ENCODE measurements around the gene PTPRN2. TPM values are rescaled to one million over a fixed set of nuclear protein-coding genes. Genes with fewer than 3 reads are reported as not detected.

PTPRN2 gene
- total RNA-seq, 1 experiment from 2014 or later, result 2.1 TPM

GRCh38 chr7:158371856-158372255, 215.8 kb downstream of the PTPRN2 start:
- Histone ChIP-seq H3K4me2 (ENCODE audit: low read length) (no peak overlapping the region), H3K27ac (ENCODE audit: low read depth, low read length) (no peak overlapping the region), H3K27me3 (ENCODE audit: insufficient read depth, low read length) (peaks cover 14% of the 10 kb centered on the region), H3K4me1 (ENCODE audit: control insufficient read depth in 1 of 2, insufficient read depth in 2 of 2, low read length in 2 of 2) (no peaks in the 10 kb centered on the region), H3K9me3 (ENCODE audit: control insufficient read depth in 1 of 2, insufficient read depth in 1 of 2, low read depth in 1 of 2, low read length in 2 of 2) (no peaks in the 10 kb centered on the region), H3K79me2 (ENCODE audit: insufficient read depth, low read length) (no peaks in the 10 kb centered on the region), H3K9me2 (ENCODE audit: insufficient read depth) (no peaks in the 10 kb centered on the region), H2AFZ (ENCODE audit: low read depth, low read length, poor library complexity, severe bottlenecking) (no peak overlapping the region), H3K9ac (ENCODE audit: low read length) (no peak overlapping the region), H3K4me3 (replicated peaks in 1 of 2; ENCODE audit: low read depth in 1 of 2, low read length in 2 of 2) (no peak overlapping the region), H3K36me3 (ENCODE audit: control insufficient read depth in 1 of 2, insufficient read depth in 2 of 2, low read length in 2 of 2) (no peaks in the 10 kb centered on the region), H4K20me1 (ENCODE audit: insufficient read depth) (no peaks in the 10 kb centered on the region)
- BruUV-seq (replicated peaks), result no TSS peak
- CTCF ChIA-PET, result no interaction called here
- no peak for ATAC-seq
- intact Hi-C loops (cut with micrococcal nuclease), result no loop called here
- TF ChIP-seq ATF3 (IDR thresholded peaks at IDR 0.05) (no peak), JUND (IDR thresholded peaks at IDR 0.05) (no peak), MAX (IDR thresholded peaks at IDR 0.05) (no peak), FOSL1 (IDR thresholded peaks at IDR 0.05; ENCODE audit: low read depth) (no peak), POLR2AphosphoS5 (IDR thresholded peaks at IDR 0.05; ENCODE audit: low read depth, low read length) (no peak), SP1 (IDR thresholded peaks at IDR 0.05; ENCODE audit: low read depth) (no peak), EGR1 (IDR thresholded peaks at IDR 0.05; ENCODE audit: low read depth) (no peak), POLR2A (IDR thresholded peaks at IDR 0.05; ENCODE audit: borderline replicate concordance, extremely low read depth, insufficient read depth, insufficient read length) (no peak), SRF (IDR thresholded peaks at IDR 0.05; ENCODE audit: low read depth) (no peak)
- RAD21 ChIA-PET (ENCODE audit: low non-redundant PET in 1 of 2, low total read pairs in 2 of 2, uncharacterized antibody in 2 of 2, unreplicated experiment in 2 of 2), result no interaction called here
- POLR2A ChIA-PET, result no interaction called here
- no peak for DNase-seq (ENCODE audit: low read depth, low spot score)

- no peaks in the 10 kb centered on the region for H4K20me1 ChIP-seq (ENCODE audit: insufficient read depth)
- H3K4me3 ChIP-seq (replicated peaks in 1 of 2; ENCODE audit: low read depth in 1 of 2, low read length in 2 of 2), result no peak overlapping the region
- no peaks in the 10 kb centered on the region for H3K79me2 ChIP-seq (ENCODE audit: insufficient read depth, low read length)
- H2AFZ ChIP-seq (ENCODE audit: low read depth, low read length, poor library complexity, severe bottlenecking), result no peak overlapping the region
- H3K9me3 ChIP-seq (ENCODE audit: control insufficient read depth in 1 of 2, insufficient read depth in 1 of 2, low read depth in 1 of 2, low read length in 2 of 2), result no peaks in the 10 kb centered on the region
- no TSS peak for BruUV-seq (replicated peaks)
- DNase-seq (ENCODE audit: low read depth, low spot score) (no peak), ATAC-seq (no peak)
- TF ChIP-seq POLR2A (IDR thresholded peaks at IDR 0.05; ENCODE audit: borderline replicate concordance, extremely low read depth, insufficient read depth, insufficient read length) (no peak), ZNF274 (IDR thresholded peaks at IDR 0.05; ENCODE audit: low read depth, low read length) (no peak), EZH2 (IDR thresholded peaks at IDR 0.05) (no peak), JUND (IDR thresholded peaks at IDR 0.05) (no peak), EZH2phosphoT487 (IDR thresholded peaks at IDR 0.05; ENCODE audit: borderline replicate concordance) (no peak), CBX3 (IDR thresholded peaks at IDR 0.05; ENCODE audit: low read depth) (no peak), EGR1 (IDR thresholded peaks at IDR 0.05; ENCODE audit: low read depth) (no peak), ATF3 (IDR thresholded peaks at IDR 0.05) (no peak), SIN3A (IDR thresholded peaks at IDR 0.05; ENCODE audit: low read depth) (no peak), CEBPB (IDR thresholded peaks at IDR 0.05; ENCODE audit: low read depth) (no peak)
- peaks cover 8% of the 10 kb centered on the region for H3K27me3 ChIP-seq (ENCODE audit: insufficient read depth, low read length)
- H3K36me3 ChIP-seq (ENCODE audit: control insufficient read depth in 1 of 2, insufficient read depth in 2 of 2, low read length in 2 of 2), result no peaks in the 10 kb centered on the region
- intact Hi-C loops (cut with micrococcal nuclease), result no loop called here
- RAD21 ChIA-PET (ENCODE audit: low non-redundant PET in 1 of 2, low total read pairs in 2 of 2, uncharacterized antibody in 2 of 2, unreplicated experiment in 2 of 2), result no interaction called here
- H3K4me1 ChIP-seq (ENCODE audit: control insufficient read depth in 1 of 2, insufficient read depth in 2 of 2, low read length in 2 of 2), result no peaks in the 10 kb centered on the region
- H3K9me2 ChIP-seq (ENCODE audit: insufficient read depth), result no peaks in the 10 kb centered on the region
- no peak overlapping the region for H3K9ac ChIP-seq (ENCODE audit: low read length)
- POLR2A ChIA-PET, result no interaction called here
- H3K4me2 ChIP-seq (ENCODE audit: low read length), result no peak overlapping the region
- no peak overlapping the region for H3K27ac ChIP-seq (ENCODE audit: low read depth, low read length)
- CTCF ChIA-PET, result no interaction called here
These were observed 217.8 kb downstream of the PTPRN2 start for GRCh38 chr7:158369866-158370265.
